Posterior cingulate gyrus (tissue), 11 donors: ENCODE results near the gene SIPA1L3.

ENCODE experiments used
- DNase-seq, 10 donors: peaks; one replicate each; pipeline versions ENCODE4 v3.0.0 to v3.0.0-alpha.2; 2020 to 2021; ENCODE audit warnings: mixed read lengths in 3 of 10
- intact Hi-C: fragments of 100-400 bp; cut with DNase I; formaldehyde crosslinking; loops from one replicate; pipeline ENCODE4 v1.15.1; 2023

SIPA1L3 gene

GRCh38 chr19:37936886-37937285 lies 29.9 kb downstream of the SIPA1L3 start:
- no peak for DNase-seq
- intact Hi-C loops: no loop called here

GRCh38 chr19:37938353-37938752 lies 31.3 kb downstream of the SIPA1L3 start:
- intact Hi-C loops: no loop called here
- DNase-seq: no peak

- intact Hi-C loops: no loop called here
- no peak for DNase-seq
Observed at GRCh38 chr19:37941782-37942515, 34.9 kb downstream of the SIPA1L3 start.

DNA sequence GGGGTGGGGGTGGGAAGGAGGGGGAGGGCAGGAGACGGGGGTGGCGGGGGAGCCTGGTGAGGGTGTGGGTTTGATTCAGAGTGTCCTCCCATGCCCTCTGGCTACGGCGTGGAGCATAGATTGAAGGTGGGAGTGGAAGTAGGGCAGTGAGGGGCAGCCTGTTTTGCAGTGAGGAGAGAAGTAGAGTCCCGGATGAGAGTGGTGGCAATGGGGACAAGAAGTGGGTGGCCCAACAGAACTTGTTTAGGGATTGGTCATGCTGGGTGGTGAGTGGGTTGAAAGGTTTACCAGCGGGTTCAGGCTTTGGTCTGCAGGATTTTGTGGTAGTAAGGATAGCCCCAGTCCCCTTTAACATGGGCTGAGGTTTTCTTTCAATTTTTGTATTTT lies 35.5 kb downstream of the SIPA1L3 start:
- DNase-seq: no peak
- intact Hi-C loops: no loop called here

DNA sequence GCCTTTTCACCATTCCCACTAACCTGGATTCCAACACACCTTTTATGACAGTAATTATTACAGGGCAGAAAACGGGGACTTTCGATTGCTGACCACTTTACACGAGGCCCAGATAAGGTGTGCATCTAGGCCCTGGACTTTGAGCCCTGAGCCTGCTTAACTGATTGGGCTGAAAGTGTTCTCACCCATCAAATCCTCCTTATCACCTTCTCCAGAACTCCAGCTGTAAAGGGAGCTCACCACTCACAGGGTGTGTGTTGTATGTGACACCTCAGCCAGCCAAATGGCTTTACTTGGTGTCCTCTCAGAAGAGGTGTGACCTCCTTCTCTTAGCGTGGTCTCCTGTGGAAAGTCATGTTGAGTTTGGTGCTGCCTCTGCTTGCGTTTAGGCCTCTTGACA lies 36.5 kb downstream of the SIPA1L3 start:
- no peak for DNase-seq
- intact Hi-C loops: no loop called here

- intact Hi-C loops: no loop called here
- DNase-seq: no peak
Observed at GRCh38 chr19:37946132-37946531, 39.1 kb downstream of the SIPA1L3 start.

DNA sequence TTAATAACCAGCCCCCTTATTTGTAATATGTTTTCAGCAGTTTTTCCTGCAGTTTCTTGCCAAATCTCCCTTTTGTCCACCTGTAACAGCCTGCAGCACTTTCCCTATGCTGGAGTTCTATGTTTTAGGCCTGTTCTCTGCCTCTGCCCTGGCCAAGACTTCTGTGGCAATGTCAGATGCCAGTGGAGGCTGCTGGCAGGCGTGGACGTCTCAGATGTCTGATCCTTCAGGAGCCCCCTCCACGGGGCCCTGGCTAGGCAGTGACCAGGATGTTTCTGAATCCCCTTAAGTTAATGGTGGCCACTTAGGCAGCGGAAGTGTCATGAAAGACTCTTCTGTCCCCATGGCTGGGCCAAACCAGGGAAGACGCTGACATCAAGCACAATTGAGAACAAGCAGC lies 40.8 kb downstream of the SIPA1L3 start:
- no peak for DNase-seq
- intact Hi-C loops: no loop called here

DNA sequence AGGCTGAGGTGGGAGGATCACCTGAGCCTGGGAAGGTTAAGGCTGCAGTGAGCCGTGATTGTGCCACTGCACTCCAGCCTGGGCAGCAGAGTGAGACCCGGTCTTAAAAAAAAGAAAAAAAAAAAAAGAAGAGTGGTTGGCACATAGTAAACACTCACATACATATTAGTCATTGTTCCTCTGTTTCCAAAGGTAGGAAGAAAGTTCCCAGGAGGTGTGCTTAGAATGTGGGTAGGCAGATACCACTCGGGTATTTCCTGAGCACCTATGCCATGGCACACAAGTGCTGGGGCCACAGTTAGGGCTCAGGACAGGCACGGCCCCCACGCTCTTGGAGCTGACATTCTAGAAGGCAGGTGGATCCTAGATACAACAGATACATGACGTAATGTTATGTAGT lies 41.4 kb downstream of the SIPA1L3 start:
- intact Hi-C loops: no loop called here
- no peak for DNase-seq

- intact Hi-C loops: no loop called here
- no peak for DNase-seq
Observed at GRCh38 chr19:37950471-37951175, 43.6 kb downstream of the SIPA1L3 start.

GRCh38 chr19:37951816-37952210 lies 44.8 kb downstream of the SIPA1L3 start:
- DNase-seq: no peak
- intact Hi-C loops: no loop called here

- DNase-seq: no peak
- intact Hi-C loops: no loop called here
Observed at GRCh38 chr19:37953171-37953917, 46.3 kb downstream of the SIPA1L3 start.

- no peak for DNase-seq
- intact Hi-C loops: no loop called here
Observed at GRCh38 chr19:37953918-37954303, 46.9 kb downstream of the SIPA1L3 start.

- intact Hi-C loops: no loop called here
Observed at GRCh38 chr19:37954421-37954874, 47.4 kb downstream of the SIPA1L3 start.

DNA sequence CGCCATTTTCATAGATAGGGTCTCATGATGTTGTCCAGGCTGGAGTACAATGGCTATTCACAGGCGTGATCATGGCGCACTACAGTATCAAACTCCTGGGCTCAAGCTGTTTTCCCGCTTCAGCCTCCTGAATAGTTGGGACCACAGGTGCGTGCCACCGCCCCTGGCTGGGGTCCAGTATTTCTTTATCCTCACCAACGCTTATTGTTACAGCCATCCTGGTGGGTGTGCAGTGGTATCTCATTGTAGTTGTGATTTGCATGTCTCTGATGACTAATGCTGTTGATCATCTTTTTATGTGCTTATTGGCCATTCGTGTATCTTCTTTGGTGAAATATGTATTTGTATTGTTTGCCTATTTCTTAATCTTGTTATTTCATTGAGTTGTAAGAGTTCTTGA lies 49.0 kb downstream of the SIPA1L3 start:
- intact Hi-C loops: no loop called here
- no peak for DNase-seq

More at GRCh38 chr19:37954421-37954874, 47.4 kb downstream of the SIPA1L3 start:
- no peak for DNase-seq

GRCh38 chr19:37957176-37957575 lies 50.2 kb downstream of the SIPA1L3 start:
- intact Hi-C loops: no loop called here
- DNase-seq: no peak

GRCh38 chr19:37959665-37960114 lies 52.7 kb downstream of the SIPA1L3 start:
- no peak for DNase-seq
- intact Hi-C loops: no loop called here

DNA sequence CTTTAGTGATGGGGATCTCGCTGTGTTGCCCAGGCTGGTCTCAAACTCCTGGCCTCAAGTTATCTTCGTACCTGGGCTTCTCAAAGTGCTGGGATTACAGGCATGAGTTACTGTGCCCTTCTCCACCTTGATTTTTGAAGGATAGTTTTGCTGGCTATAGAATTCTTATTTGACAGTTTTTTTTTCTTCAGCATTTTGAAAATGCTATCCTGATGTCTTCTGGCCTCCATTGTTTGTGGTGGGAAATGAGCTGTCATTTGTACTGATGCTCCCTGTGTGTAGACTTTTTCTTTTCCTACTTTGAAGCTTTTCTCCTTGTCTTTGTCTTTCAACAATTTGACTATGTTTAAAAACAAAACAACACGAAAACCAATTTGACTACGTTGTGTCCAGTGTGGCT lies 54.2 kb downstream of the SIPA1L3 start:
- intact Hi-C loops: no loop called here

DNA sequence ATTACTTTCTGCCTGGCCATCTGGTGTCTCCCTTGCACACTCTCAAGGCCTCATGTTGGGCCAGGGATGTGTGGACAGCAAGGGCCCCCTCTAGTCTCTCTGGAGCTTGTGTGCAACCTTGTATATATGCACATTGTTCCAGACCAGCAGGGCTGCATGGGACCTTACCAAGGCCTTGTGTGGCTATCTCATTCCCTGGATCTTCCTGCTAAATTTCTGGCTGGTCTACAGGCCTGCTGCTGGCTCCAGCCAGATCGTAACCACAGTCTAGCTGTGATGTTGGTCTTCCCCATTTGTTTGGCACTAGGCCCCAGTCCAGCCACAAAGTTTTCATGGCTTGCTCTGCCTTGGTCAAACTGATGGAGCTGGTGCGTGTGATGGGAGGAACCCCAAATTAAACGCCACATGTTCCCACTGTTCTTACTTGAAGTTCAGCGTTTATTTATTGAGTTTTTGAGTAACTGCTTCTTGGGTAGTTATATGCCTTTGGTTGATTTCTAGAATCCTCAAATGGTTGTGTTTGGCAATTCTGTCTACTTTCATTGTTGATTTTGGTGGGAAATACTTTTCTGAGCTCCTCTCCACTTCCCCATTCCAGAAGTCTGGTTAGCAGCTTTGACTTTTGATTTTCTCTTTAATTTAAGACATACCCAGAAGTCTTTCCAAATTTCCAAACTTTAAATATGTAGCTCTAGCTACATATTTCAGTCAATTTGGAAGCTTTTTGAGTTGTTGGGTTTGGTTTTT lies 56.4 kb downstream of the SIPA1L3 start:
- no peak for DNase-seq
- intact Hi-C loops: no loop called here

More for the DNA sequence above, 54.2 kb downstream of the SIPA1L3 start:
- DNase-seq: no peak

DNA sequence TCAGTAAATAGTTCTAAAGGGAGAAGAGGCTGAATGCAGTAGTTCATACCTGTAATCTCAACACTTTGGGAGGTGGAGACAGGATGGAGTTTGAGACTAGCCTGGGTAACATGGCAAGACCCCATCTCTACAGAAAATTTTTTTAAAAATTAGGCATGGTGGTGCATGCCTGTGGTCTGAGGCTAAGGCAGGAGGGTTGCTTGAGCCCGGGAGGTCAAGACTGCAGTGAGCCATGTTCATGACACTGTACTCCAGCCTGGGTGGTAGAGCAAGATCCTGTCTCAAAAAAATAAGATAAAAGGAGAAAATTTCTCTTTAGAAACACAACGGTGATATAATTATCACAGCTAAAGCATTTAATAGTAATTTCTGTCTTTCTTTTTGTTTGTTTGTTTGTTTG lies 57.1 kb downstream of the SIPA1L3 start:
- intact Hi-C loops: no loop called here
- DNase-seq: no peak

DNA sequence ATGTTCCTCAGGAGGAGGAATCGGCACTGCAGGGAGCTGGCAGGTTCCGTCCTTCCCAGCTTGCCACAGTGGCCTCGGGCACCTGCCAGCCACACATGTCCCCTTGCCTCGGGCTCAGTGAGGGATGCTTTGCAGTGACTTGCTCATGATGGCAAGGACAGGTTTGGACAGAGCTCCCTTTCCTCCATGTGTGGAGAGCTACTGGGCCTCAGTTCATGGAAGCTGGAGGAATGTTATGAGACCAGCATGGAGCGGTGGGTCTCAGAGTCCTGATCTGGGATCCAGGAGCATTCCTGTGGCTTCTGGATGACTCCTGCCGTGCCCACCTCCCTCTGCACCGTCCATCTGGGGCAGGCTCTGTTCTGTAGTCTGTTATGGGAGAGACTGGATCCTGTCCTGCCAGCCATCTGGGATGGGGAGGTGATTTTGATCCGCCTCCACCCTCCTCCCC lies 59.2 kb downstream of the SIPA1L3 start:
- intact Hi-C loops: no loop called here
- DNase-seq: peak in 1 of 10 donors; percentile 29
